Measurements from ENCODE around the gene PHLDA2.

The PHLDA2 gene

DNA sequence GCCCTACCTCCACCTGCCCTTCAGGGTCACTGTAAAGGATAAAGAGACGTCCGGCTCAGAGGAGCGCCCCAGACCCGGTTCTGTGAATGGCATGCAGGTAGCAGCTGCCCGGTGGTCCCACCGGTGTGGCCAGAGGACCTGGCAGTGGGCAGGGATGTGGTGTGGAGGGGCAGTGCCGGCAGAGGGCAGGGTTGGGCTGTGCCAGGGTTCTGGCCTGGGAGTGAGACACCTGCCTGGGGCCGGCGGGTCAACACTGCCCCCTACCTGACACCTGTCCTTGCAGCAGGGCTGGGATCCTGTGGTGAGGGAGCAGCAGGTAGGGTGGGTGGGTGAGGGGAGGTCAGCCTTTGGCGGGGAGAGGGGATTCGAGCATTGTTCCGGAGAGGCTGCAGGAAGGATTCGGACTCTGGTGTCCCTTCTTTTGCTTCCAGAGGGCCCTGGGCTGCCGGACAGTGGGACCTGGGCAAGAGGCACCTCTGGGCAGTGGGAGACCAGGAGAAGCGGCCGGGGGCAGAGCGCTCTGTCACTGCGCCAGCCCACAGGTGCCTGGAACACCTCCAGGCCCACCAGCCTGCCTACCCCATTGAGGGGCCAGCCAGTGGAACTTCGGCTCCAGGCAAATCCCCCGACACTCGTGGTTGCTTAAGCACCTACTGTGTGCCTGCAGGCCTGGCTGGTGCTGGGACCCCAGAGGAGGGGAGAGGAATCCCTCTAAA, 1.6 kb upstream of the PHLDA2 start:
- WGBS (ENCODE audit: insufficient coverage, insufficient read length) = no CpG with 5 or more reads among the region's 21 CpGs
- peak overlapping the region; percentile 12; the same call in 1 of the 2 replicates for H3K4me3 ChIP-seq (ENCODE audit: low read length)
- H3K27me3 ChIP-seq (ENCODE audit: control insufficient read depth, insufficient read depth, low read length) = peaks cover 16% of the 10 kb centered on the region
- peak; percentile 68 for DNase-seq (ENCODE audit: low read depth, low spot score)
- H3K9me3 ChIP-seq (ENCODE audit: control insufficient read depth, insufficient read depth, low read length) = no peaks in the 10 kb centered on the region
- H3K36me3 ChIP-seq (ENCODE audit: control insufficient read depth, insufficient read depth, low read length) = peaks cover 4% of the 10 kb centered on the region; the same call in 1 of the 2 replicates
- H3K27ac ChIP-seq (ENCODE audit: low read length) = no peak overlapping the region
- H3K4me1 ChIP-seq (ENCODE audit: control insufficient read depth, insufficient read depth, low read length) = peaks cover 3% of the 10 kb centered on the region; the same call in 1 of the 2 replicates

DNA sequence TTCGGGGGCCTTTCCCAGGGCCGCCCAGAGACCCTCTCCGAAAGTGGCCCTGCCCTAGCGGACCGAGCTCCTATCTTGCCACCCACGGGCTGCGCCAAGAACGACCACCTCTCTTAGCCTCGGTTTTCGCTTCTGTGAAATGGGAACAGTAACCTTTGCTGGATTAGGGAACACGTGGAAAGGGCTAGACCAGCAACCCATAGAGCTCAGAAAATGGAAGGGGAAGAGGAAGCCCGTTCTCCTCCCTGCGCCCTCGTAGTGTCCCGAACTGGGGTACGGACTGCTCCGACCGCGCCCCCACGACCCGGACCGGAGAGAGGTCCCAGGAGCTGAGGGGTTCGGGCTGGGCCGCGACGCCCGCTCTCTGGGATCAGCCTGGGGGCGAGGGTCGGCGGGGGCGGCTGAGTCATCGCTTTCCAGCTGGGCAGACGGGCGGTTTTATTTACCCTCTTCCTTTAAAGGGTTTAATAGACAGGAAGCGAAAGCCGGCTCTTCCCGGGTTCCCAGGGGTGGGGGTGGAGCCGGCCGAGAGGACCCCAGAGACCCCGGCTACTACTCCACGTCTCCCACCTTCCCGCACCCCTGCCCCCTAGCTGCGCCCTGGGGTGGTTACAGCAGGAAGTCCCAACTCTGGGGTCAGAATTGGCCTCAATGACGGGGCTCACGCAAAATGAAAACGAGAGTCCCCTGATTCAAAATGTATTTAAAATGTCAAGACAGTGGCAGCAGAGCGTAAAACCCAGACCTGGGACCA, 907 bp upstream of the PHLDA2 start:
- WGBS (ENCODE audit: insufficient coverage, insufficient read length) = no CpG with 5 or more reads among the region's 47 CpGs
- Histone ChIP-seq H3K27me3 (ENCODE audit: control insufficient read depth, insufficient read depth, low read length) (peaks cover 16% of the 10 kb centered on the region), H3K4me3 (ENCODE audit: low read length) (peak overlapping the region; percentile 38; the same call in 1 of the 2 replicates), H3K36me3 (ENCODE audit: control insufficient read depth, insufficient read depth, low read length) (peaks cover 4% of the 10 kb centered on the region; the same call in 1 of the 2 replicates), H3K4me1 (ENCODE audit: control insufficient read depth, insufficient read depth, low read length) (peaks cover 3% of the 10 kb centered on the region; the same call in 1 of the 2 replicates), H3K27ac (ENCODE audit: low read length) (no peak overlapping the region), H3K9me3 (ENCODE audit: control insufficient read depth, insufficient read depth, low read length) (no peaks in the 10 kb centered on the region)
- DNase-seq (ENCODE audit: low read depth, low spot score) = no peak

DNA sequence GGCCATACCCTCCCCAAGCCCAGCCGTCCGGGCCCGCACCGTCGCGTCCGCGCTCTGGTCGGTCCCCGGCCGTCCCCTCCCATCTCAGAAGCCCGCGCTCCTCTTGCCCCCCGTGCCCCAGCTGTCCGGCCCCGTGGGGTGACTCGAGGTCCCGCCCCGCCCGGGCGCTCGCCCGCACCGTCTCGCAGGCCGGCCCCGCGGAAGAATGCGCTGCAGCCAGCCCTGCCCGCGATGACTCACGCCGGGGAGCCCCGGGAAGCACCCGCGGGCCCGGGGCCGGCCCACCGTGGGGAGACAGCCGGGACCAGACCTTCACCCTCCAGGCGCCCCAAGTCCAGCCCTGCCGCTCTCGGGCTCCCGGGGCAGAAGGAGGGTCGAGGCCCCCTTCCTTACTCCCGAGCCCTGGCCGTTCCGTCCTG, 320 bp upstream of the PHLDA2 start:
- Histone ChIP-seq H3K9me3 (ENCODE audit: control insufficient read depth, insufficient read depth, low read length) (no peaks in the 10 kb centered on the region), H3K27me3 (ENCODE audit: control insufficient read depth, insufficient read depth, low read length) (peaks cover 16% of the 10 kb centered on the region), H3K4me1 (ENCODE audit: control insufficient read depth, insufficient read depth, low read length) (peaks cover 3% of the 10 kb centered on the region; the same call in 1 of the 2 replicates), H3K36me3 (ENCODE audit: control insufficient read depth, insufficient read depth, low read length) (peaks cover 4% of the 10 kb centered on the region; the same call in 1 of the 2 replicates), H3K4me3 (ENCODE audit: low read length) (peak overlapping the region; percentile 38; the same call in 1 of the 2 replicates), H3K27ac (ENCODE audit: low read length) (no peak overlapping the region)
- WGBS (ENCODE audit: insufficient coverage, insufficient read length) = no CpG with 5 or more reads among the region's 48 CpGs
- DNase-seq (ENCODE audit: low read depth, low spot score) = no peak

DNA sequence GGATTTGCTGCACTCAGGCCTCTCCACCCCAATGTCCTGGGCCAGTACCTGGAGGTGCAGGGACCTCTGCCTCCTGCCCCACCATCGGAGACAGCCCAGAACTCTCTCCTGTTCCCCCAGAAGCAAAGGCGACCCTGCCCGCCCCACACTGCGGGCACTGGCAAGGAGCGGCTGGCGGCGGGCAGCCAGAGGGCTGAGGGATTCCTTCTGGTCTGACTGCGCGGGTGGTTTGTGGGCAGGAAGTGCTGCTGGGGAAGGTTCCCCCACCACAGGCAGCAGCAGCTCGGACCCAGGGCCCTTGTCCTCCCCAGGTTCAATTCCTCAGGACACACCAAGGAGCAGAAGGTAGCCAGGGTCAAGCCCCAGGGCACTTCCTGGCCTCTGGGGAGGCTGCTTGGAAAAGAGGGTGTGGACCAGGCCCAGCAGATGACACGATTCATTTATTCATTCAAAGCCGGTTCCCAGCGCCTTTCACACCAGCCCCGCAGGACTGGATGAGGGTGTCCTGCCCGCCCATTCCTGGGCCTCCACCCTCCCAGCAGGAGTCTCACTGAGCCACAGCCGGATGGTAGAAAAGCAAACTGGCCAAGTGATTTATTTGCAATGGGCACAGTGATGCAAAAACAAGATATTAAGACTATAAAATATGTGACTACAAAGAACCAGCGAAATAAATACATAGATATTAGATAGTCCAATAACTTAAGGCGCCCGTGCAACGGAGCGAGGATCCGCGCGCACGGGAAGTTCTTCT, 1.2 kb downstream of the PHLDA2 start:
- peaks cover 3% of the 10 kb centered on the region; the same call in 1 of the 2 replicates for H3K4me1 ChIP-seq (ENCODE audit: control insufficient read depth, insufficient read depth, low read length)
- H3K36me3 ChIP-seq (ENCODE audit: control insufficient read depth, insufficient read depth, low read length) = no peaks in the 10 kb centered on the region
- no peak for DNase-seq (ENCODE audit: low read depth, low spot score)
- WGBS (ENCODE audit: insufficient coverage, insufficient read length) = no CpG with 5 or more reads among the region's 25 CpGs
- no peak overlapping the region for H3K27ac ChIP-seq (ENCODE audit: low read length)
- peaks cover 16% of the 10 kb centered on the region for H3K27me3 ChIP-seq (ENCODE audit: control insufficient read depth, insufficient read depth, low read length)
- peak overlapping the region; percentile 28; the same call in 1 of the 2 replicates for H3K4me3 ChIP-seq (ENCODE audit: low read length)
- H3K9me3 ChIP-seq (ENCODE audit: control insufficient read depth, insufficient read depth, low read length) = no peaks in the 10 kb centered on the region

DNA sequence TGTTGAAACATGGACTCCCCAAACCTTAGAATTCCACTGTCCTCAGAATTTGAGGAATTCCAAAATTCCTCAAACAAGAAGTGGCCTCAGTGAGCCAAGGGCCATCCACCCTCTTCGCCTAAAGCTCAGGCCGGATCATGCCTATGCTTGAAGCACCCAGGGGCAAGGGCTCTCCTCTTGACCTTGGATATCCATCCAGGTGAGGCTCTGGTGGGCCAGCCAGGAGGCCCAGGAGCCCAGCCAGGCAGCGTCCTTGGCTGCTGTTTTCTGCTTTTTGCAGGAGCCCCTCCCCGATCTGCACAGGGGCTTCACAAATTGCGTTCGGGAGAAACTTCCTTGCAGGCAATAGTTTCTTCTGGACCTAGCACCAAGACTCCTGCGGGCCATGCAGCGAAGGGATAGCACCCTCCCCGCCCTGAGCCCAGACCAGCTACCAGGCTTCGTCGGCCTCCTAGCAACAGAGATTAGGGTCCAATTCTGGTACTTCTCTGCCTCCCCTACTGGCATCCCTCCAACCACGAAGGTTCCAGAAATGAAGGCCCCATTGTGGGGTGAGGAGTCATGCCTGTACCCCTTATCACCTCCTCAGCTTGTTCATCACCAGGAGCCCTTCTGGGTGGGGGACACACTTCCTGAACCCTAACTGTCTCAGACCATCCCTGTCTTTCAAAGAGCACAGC, 2.0 kb downstream of the PHLDA2 start:
- no peaks in the 10 kb centered on the region for H3K36me3 ChIP-seq (ENCODE audit: control insufficient read depth, insufficient read depth, low read length)
- peaks cover 16% of the 10 kb centered on the region for H3K27me3 ChIP-seq (ENCODE audit: control insufficient read depth, insufficient read depth, low read length)
- DNase-seq (ENCODE audit: low read depth, low spot score) = no peak
- no peak overlapping the region for H3K27ac ChIP-seq (ENCODE audit: low read length)
- H3K9me3 ChIP-seq (ENCODE audit: control insufficient read depth, insufficient read depth, low read length) = no peaks in the 10 kb centered on the region
- no CpG with 5 or more reads among the region's 12 CpGs for WGBS (ENCODE audit: insufficient coverage, insufficient read length)
- H3K4me3 ChIP-seq (ENCODE audit: low read length) = no peak overlapping the region
- peaks cover 3% of the 10 kb centered on the region; the same call in 1 of the 2 replicates for H3K4me1 ChIP-seq (ENCODE audit: control insufficient read depth, insufficient read depth, low read length)

DNA sequence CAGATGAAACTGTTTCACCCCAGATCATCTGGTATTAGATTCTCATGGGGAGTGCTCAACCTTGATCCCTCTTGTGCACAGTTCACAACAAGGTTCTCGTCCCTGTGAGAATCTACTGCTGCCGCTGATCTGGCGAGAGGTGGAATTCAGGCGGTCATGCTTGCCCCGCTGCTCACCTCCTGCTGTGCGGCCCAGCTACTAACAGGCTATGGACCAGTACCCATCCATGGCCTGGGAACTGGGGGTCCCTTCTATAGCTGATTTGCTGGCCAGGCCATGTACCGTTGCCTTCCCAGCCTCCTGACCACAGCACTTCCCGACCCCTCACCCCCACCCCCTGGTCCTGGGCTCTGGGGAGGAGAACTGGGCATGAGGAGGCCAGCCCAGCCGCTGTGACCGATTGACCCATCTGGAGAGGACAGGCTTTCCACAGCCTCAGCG, 2.6 kb downstream of the PHLDA2 start:
- Histone ChIP-seq H3K27me3 (ENCODE audit: control insufficient read depth, insufficient read depth, low read length) (peaks cover 16% of the 10 kb centered on the region), H3K4me3 (ENCODE audit: low read length) (no peak overlapping the region), H3K9me3 (ENCODE audit: control insufficient read depth, insufficient read depth, low read length) (no peaks in the 10 kb centered on the region), H3K36me3 (ENCODE audit: control insufficient read depth, insufficient read depth, low read length) (no peaks in the 10 kb centered on the region), H3K4me1 (ENCODE audit: control insufficient read depth, insufficient read depth, low read length) (peaks cover 3% of the 10 kb centered on the region; the same call in 1 of the 2 replicates), H3K27ac (ENCODE audit: low read length) (no peak overlapping the region)
- DNase-seq (ENCODE audit: low read depth, low spot score) = no peak
- WGBS (ENCODE audit: insufficient coverage, insufficient read length) = no CpG with 5 or more reads among the region's 11 CpGs

DNA sequence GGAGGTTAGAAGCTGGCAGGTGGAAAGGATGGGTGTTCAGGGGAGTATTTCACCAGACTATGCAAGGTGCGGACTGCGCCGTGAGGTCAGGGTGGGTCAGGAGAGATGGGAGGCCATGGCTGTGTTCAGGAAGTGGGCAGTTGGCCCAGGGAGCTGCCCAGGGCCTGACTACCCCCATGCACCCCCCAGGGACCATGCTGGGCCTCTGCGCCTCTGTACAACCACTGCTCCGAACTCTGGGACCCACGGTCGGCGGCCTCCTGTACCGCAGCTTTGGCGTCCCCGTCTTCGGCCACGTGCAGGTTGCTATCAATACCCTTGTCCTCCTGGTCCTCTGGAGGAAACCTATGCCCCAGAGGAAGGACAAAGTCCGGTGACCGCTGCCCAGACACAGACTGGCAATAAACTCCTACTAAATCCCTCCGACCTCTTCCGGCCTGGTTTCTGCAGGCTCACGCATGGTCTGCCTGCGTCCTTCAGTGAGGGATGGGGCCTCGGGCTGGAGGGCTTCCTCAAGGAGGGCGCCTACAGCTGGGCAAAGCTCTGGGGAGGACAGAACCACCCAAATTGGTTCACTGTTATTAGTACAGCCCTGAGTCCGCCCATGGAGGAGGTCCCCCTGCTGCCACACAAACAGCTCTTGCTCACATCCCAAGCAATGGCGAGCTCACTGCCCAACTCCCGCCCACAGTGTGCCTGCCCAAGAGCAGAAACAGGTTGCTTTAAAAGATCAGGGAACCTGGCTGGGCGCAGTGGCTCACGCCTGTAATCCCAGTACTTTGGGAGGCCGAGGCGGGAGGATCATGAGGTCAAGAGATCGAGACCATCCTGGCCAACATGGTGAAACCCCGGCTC, 4.2 kb downstream of the PHLDA2 start:
- Histone ChIP-seq H3K9me3 (ENCODE audit: control insufficient read depth, insufficient read depth, low read length) (no peaks in the 10 kb centered on the region), H3K27ac (ENCODE audit: low read length) (no peak overlapping the region), H3K36me3 (ENCODE audit: control insufficient read depth, insufficient read depth, low read length) (no peaks in the 10 kb centered on the region), H3K27me3 (ENCODE audit: control insufficient read depth, insufficient read depth, low read length) (peaks cover 16% of the 10 kb centered on the region), H3K4me1 (ENCODE audit: control insufficient read depth, insufficient read depth, low read length) (0 out of 2 replicates have a peak, but pooled peaks cover 1% of the 10 kb centered on the region), H3K4me3 (ENCODE audit: low read length) (no peak overlapping the region)
- no CpG with 5 or more reads among the region's 30 CpGs for WGBS (ENCODE audit: insufficient coverage, insufficient read length)
- DNase-seq (ENCODE audit: low read depth, low spot score) = no peak

DNA sequence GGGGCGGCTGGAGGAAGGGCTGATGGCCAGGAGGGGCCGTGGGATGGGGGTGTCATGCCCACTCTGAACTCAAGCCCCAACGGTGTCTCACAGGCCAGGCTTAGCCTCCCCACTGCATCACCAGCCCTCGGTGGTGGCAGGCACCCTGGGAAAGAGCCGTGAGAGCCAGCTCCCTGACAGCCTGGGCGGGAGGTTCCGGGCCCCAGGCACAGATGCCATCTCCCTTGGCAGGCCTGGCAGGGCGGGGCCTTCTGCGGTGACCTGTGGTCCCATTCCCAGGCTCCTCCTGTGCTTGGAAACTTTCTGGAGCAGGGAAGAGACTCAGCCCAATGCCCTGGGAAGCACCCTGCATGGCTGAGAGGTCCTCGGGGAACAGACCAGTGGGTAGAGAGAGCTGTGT, 4.8 kb downstream of the PHLDA2 start:
- no CpG with 5 or more reads among the region's 10 CpGs for WGBS (ENCODE audit: insufficient coverage, insufficient read length)
- Histone ChIP-seq H3K9me3 (ENCODE audit: control insufficient read depth, insufficient read depth, low read length) (no peaks in the 10 kb centered on the region), H3K27me3 (ENCODE audit: control insufficient read depth, insufficient read depth, low read length) (peaks cover 11% of the 10 kb centered on the region), H3K27ac (ENCODE audit: low read length) (no peak overlapping the region), H3K4me3 (ENCODE audit: low read length) (no peak overlapping the region), H3K4me1 (ENCODE audit: control insufficient read depth, insufficient read depth, low read length) (no peaks in the 10 kb centered on the region), H3K36me3 (ENCODE audit: control insufficient read depth, insufficient read depth, low read length) (no peaks in the 10 kb centered on the region)
- no peak for DNase-seq (ENCODE audit: low read depth, low spot score)

Data from iPS DF 6.9 (cell line).